SJSA1 (cell line): ENCODE results near the gene C3AR1. TPM values are rescaled to one million over a fixed set of nuclear protein-coding genes. Genes with fewer than 3 reads are reported as not detected.
"Not testable (repeated sequence)": the region's sequence is repeated elsewhere in the genome, so short reads cannot be mapped to it uniquely, and the experiment has no call there.

Experiments
- DNase-seq, 2 experiments: peaks; one replicate each; pipeline ENCODE4 v3.0.0-alpha.2; 2015 to 2020; ENCODE audit warnings: low spot score in 2 of 2, low read depth in 1 of 2
- H3K27ac ChIP-seq: fragments of 250-450 bp; sonication (Bioruptor Pico); 2 replicates; pipeline ENCODE4 v1.5.1; 2020; ENCODE audit warnings: mild to moderate bottlenecking, moderate library complexity
- H3K27me3 ChIP-seq: fragments of 250-450 bp; sonication (Bioruptor Pico); replicated peaks from 2 replicates; pipeline ENCODE4 v1.5.1; 2020; ENCODE audit warnings: mild to moderate bottlenecking, moderate library complexity
- H3K36me3 ChIP-seq: fragments of 250-450 bp; sonication (Bioruptor Pico); 2 replicates; pipeline ENCODE4 v1.5.1; 2020; ENCODE audit warnings: mild to moderate bottlenecking
- H3K4me1 ChIP-seq: fragments of 250-450 bp; sonication (Bioruptor Pico); replicated peaks from 2 replicates; pipeline ENCODE4 v1.6.1; 2021; ENCODE audit warnings: mild to moderate bottlenecking
- H3K4me3 ChIP-seq: fragments of 250-450 bp; sonication (Bioruptor Pico); 2 replicates; pipeline ENCODE4 v1.5.1; 2020; ENCODE audit warnings: mild to moderate bottlenecking
- H3K9me3 ChIP-seq: fragments of 250-450 bp; sonication (Bioruptor Pico); replicated peaks from 2 replicates; pipeline ENCODE4 v1.5.1; 2020; ENCODE audit warnings: mild to moderate bottlenecking
- total RNA-seq: library from RNA; depleted of rRNA; stranded (reverse); fragments of >200 nt; shearing (Covaris generic); gene quantifications from 2 replicates; pipeline ENCODE4 v1.2.3, GENCODE V29; 2014; rRNA removed

The C3AR1 gene
- 0.13 and 1.9 TPM in 2 replicates for total RNA-seq

- Histone ChIP-seq H3K27ac (peak within 1 kb of the TSS; percentile 26), H3K9me3 (no peaks in the 10 kb centered on the region), H3K4me3 (no peak within 1 kb of the TSS), H3K4me1 (peaks cover 12% of the 10 kb centered on the region), H3K36me3 (no peaks in the 10 kb centered on the region), H3K27me3 (no peaks in the 10 kb centered on the region)
- peak in 1 of 2 experiments; percentile 70 for DNase-seq
These were observed at the start of gene C3AR1 for GRCh38 chr12:8065991-8066594. Gene C3AR1, minus strand, starts transcription at chr12:8066359. Its CDS starts 6,174 bp downstream, at chr12:8060185.

DNA sequence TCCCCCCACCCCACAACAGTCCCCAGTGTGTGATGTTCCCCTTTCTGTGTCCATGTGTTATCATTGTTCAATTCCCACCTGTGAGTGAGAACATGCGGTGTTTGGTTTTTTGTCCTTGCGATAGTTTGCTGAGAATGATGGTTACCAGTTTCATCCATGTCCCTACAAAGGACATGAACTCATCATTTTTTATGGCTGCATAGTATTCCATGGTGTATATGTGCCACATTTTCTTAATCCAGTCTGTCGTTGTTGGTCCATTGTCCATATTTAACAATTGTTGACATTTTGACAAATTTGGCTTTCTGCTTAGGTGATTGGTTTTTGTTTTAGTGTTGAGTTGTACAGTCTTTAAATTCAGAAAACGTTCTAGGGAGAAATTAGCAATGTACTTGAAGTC, 47.0 kb upstream of the C3AR1 start:
- not testable (repeated sequence) for H3K36me3 ChIP-seq, H3K4me1 ChIP-seq, H3K9me3 ChIP-seq, H3K27ac ChIP-seq, H3K4me3 ChIP-seq, H3K27me3 ChIP-seq, DNase-seq

DNA sequence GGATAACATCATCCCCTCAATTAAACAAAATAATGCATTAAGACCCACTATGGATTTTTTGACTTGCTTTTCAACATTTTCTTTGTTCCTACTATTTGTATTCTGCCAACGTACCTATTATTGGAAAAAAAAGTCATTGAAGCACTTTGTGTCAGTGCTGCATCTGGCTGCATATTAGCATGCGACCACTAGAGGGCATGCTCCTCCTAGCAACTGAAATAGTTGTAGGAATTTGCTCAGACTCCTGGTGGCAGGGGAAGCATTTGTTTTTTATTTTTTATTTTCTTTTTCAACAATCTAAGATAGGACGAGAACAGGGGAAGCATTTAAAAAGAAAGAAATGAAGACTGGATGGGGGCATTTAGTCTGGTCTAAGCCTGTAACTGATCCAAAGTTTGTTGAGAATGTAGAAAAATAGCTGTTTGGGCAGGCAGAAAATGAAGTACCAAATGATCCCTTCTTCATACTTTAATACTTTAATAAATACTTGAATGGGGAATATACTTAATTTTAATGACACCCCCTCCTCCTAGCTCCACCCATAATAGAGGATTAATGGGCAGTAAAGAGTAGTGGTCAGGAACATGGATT, 42.7 kb upstream of the C3AR1 start:
- no peak overlapping the region for H3K4me3 ChIP-seq
- H3K27me3 ChIP-seq = no peaks in the 10 kb centered on the region
- peak; percentile 65 to 75 for DNase-seq
- no peak overlapping the region for H3K27ac ChIP-seq
- no peaks in the 10 kb centered on the region for H3K9me3 ChIP-seq
- no peaks in the 10 kb centered on the region for H3K4me1 ChIP-seq
- H3K36me3 ChIP-seq = peaks cover 3% of the 10 kb centered on the region

- H3K4me3 ChIP-seq = no peak overlapping the region
- DNase-seq = no peak
- no peaks in the 10 kb centered on the region for H3K4me1 ChIP-seq
- H3K36me3 ChIP-seq = peaks cover 33% of the 10 kb centered on the region
- no peaks in the 10 kb centered on the region for H3K9me3 ChIP-seq
- no peaks in the 10 kb centered on the region for H3K27me3 ChIP-seq
- no peak overlapping the region for H3K27ac ChIP-seq
These were observed 33.1 kb upstream of the C3AR1 start for GRCh38 chr12:8099235-8099634.

DNA sequence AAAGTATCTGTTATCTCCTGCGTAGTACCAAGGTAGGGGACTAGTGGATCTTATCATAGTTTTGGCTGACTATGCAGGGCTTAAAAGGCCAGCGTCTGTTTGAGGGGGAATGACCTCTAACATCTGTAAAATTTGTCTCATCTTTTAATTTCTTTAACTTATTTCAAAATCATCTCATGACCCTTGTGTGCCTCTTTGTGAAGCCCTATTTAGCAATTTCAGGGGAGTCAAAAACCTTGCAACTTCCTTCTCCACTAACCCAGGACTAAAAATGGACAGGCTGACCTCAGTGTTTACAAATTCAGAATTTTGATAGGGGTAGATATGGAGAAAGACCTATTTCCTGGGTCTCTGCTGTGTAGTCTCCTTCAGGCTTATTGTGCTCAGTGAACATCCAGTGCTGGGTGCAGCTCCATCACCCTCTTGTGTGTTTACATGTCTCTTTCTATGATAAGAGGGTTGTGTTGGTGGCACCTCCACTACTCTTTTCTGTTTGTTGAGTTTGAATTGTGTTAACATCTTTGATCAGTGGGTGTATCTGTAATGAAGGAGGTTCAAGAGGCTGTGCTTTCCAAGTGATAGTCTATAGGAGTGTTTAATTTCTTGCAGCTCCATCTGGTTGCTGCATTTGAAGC, 30.2 kb upstream of the C3AR1 start:
- no peak overlapping the region for H3K27ac ChIP-seq
- no peaks in the 10 kb centered on the region for H3K27me3 ChIP-seq
- no peaks in the 10 kb centered on the region for H3K4me1 ChIP-seq
- H3K4me3 ChIP-seq = no peak overlapping the region
- H3K36me3 ChIP-seq = peaks cover 60% of the 10 kb centered on the region
- no peaks in the 10 kb centered on the region for H3K9me3 ChIP-seq
- no peak for DNase-seq

GRCh38 chr12:8093291-8093690, 27.1 kb upstream of the C3AR1 start:
- Histone ChIP-seq H3K27me3 (no peaks in the 10 kb centered on the region), H3K4me3 (no peak overlapping the region), H3K9me3 (no peaks in the 10 kb centered on the region), H3K36me3 (peaks cover 90% of the 10 kb centered on the region), H3K27ac (no peak overlapping the region), H3K4me1 (no peaks in the 10 kb centered on the region)
- DNase-seq = no peak

- DNase-seq = no peak
- H3K36me3 ChIP-seq = peaks cover 75% of the 10 kb centered on the region
- H3K27me3 ChIP-seq = no peaks in the 10 kb centered on the region
- no peaks in the 10 kb centered on the region for H3K4me1 ChIP-seq
- H3K27ac ChIP-seq = no peak overlapping the region
- H3K9me3 ChIP-seq = no peaks in the 10 kb centered on the region
- H3K4me3 ChIP-seq = no peak overlapping the region
These were observed 23.6 kb upstream of the C3AR1 start for GRCh38 chr12:8089716-8090115.

- not testable (repeated sequence) for H3K27ac ChIP-seq, H3K4me3 ChIP-seq, DNase-seq, H3K9me3 ChIP-seq, H3K4me1 ChIP-seq, H3K27me3 ChIP-seq
- H3K36me3 ChIP-seq = peaks cover 74% of the 10 kb centered on the region
These were observed 23.1 kb upstream of the C3AR1 start for GRCh38 chr12:8089277-8089676.

DNA sequence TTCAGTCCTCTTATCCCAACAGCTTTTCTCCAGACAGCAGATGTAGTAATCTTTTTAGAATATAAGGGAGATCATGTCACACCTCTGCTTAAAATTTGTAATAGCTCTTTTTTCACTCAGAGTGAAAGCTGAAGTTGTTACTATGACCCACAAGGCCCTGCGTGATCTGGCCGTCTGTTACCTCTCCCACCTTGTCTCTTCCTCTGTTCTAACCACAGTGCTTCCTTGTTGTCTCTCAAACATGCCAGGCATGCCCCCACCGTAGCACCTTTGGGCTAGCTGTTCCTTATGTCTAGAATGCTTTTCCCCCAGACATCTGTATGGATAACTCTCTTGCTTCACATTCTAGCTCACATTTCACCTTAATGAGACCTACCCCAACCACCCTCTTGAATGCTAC, 22.4 kb upstream of the C3AR1 start:
- peaks cover 70% of the 10 kb centered on the region for H3K36me3 ChIP-seq
- no peak for DNase-seq
- no peak overlapping the region for H3K4me3 ChIP-seq
- no peak overlapping the region for H3K27ac ChIP-seq
- H3K4me1 ChIP-seq = no peaks in the 10 kb centered on the region
- H3K27me3 ChIP-seq = no peaks in the 10 kb centered on the region
- no peaks in the 10 kb centered on the region for H3K9me3 ChIP-seq

DNA sequence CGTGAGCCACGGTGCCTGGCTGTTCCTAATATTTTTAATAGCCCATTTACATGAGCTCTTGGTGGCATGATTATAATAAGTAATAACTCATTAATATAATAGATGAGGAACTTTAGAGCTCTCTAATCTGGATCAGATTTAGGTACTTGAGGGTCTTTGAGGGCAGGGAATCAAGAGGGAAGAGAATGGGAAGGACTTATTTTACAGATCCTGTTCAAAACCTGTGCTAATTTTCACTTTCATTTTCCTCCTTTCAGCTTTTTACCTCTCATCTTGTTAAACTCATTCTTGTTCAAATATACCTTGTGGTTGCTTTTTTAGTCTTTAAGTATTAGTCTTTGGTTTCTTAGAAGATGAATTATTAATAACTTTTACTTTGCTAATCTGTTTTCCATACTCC, 21.5 kb upstream of the C3AR1 start:
- H3K27me3 ChIP-seq = no peaks in the 10 kb centered on the region
- no peak overlapping the region for H3K4me3 ChIP-seq
- DNase-seq = no peak
- H3K36me3 ChIP-seq = peaks cover 62% of the 10 kb centered on the region
- H3K4me1 ChIP-seq = peaks cover 4% of the 10 kb centered on the region; the same call in 1 of the 2 replicates
- H3K27ac ChIP-seq = no peak overlapping the region
- no peaks in the 10 kb centered on the region for H3K9me3 ChIP-seq

DNA sequence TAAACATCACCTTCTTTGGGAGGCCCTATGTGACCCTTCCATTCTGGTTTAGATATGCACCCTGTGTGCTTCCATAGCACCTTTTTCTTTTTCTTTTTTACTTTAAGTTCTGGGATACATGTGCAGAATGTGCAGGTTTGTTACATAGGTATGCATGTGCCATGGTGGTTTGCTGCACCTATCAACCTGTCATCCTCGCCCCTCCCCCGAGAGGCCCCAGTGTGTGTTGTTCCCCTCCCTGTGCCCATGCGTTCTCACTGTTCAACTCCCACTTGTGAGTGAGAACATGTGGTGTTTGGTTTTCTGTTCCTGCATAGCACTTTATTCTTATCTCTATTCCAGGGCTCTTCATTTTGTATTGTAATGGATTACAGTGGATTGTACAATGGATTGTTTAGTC, 18.2 kb upstream of the C3AR1 start:
- not testable (repeated sequence) for H3K4me3 ChIP-seq, H3K27ac ChIP-seq, H3K4me1 ChIP-seq, DNase-seq, H3K27me3 ChIP-seq, H3K9me3 ChIP-seq
- peaks cover 32% of the 10 kb centered on the region for H3K36me3 ChIP-seq

DNA sequence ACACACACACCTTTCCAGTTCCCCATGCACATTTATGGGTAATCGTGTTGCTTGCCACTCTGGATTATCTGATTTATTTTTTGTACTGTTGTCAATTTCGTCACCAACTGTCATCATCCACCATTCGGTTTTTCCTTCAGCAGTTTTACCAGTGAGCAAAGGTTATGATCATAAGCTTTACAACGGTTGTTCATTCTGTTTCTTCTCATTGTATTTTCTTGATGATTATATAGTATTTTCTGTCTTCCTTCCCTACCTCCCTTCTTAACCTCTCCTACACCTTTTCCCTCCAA, 16.6 kb upstream of the C3AR1 start:
- DNase-seq = no peak
- Histone ChIP-seq H3K27ac (peak overlapping the region; percentile 59), H3K9me3 (no peaks in the 10 kb centered on the region)

DNA sequence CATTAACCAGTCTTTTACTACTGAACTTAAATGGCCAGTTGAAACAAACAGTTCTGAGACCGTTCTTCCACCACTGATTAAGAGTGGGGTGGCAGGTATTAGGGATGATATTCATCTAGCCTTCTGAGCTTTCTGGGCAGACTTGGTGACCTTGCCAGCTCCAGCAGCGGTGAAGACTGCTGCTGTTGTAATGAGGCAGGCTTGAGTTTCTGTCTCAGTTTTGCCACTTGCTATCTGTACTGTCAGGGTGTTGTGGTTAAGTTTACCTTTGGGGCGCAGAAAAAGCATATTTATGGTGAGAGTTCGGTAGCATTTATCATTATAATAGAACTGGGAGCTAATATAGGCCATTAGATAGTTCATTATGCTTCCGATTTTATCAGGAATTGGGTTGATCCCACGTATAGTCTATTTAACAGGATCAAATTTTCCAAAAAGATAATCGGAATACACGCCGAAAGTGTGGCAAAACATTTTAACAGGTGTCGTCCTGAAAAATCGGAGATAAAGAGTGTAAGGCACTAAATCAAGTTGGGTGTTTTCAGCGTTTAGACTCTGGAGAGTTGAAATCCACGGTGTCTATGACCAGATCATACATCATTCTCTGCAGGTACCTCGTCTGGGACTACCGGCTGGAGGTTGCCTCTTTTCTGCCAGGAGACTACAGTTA, 15.2 kb upstream of the C3AR1 start:
- no peaks in the 10 kb centered on the region for H3K27me3 ChIP-seq
- H3K4me3 ChIP-seq = peak overlapping the region; percentile 68
- H3K4me1 ChIP-seq = peaks cover 18% of the 10 kb centered on the region
- peak overlapping the region; percentile 59 for H3K27ac ChIP-seq
- H3K36me3 ChIP-seq = peaks cover 16% of the 10 kb centered on the region
- DNase-seq = no peak
- H3K9me3 ChIP-seq = no peaks in the 10 kb centered on the region

More for the DNA sequence above, 16.6 kb upstream of the C3AR1 start:
- no peaks in the 10 kb centered on the region for H3K27me3 ChIP-seq
- peaks cover 15% of the 10 kb centered on the region for H3K4me1 ChIP-seq
- H3K4me3 ChIP-seq = peak overlapping the region; percentile 68
- peaks cover 17% of the 10 kb centered on the region for H3K36me3 ChIP-seq

- no peaks in the 10 kb centered on the region for H3K9me3 ChIP-seq
These were observed 14.0 kb upstream of the C3AR1 start for GRCh38 chr12:8080120-8080519.

More at GRCh38 chr12:8080120-8080519, 14.0 kb upstream of the C3AR1 start:
- H3K27me3 ChIP-seq = no peaks in the 10 kb centered on the region
- H3K27ac ChIP-seq = no peak overlapping the region
- H3K36me3 ChIP-seq = peaks cover 9% of the 10 kb centered on the region
- peaks cover 18% of the 10 kb centered on the region for H3K4me1 ChIP-seq
- H3K4me3 ChIP-seq = no peak overlapping the region
- no peak for DNase-seq
